ENCODE results near the gene PCDHGA10. TPM values are rescaled to one million over a fixed set of nuclear protein-coding genes. Genes with fewer than 3 reads are reported as not detected.

PCDHGA10 gene
- total RNA-seq, 2 donors from 2014 or later = 6.7 to 11.1 TPM

DNA sequence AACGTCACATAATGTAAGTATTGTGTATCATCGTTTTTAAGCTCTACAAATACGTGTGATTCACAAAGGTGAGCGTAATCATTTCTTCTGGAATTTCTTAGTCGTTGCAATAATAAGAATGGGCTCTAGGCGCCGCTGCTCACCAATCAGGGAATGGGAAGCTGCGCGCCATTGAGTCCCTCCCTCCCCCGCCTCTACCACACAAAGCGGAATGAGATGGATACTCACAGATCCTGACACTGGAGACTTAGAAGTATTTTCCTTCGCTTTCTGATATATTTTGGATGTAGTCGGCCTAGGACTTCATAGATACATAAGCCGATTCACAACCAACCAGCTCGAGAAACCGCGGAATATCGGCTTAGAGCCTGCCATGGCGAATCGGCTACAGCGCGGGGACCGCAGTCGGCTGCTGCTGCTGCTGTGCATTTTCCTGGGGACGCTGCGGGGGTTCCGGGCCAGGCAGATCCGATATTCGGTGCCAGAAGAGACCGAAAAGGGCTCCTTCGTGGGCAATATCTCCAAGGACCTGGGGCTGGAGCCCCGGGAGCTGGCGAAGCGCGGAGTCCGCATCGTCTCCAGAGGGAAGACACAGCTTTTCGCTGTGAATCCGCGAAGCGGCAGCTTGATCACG is 8.2 kb downstream of the PCDHGA10 start, which contains the start of gene PCDHGA11:
Gene PCDHGA11 (plus strand): TSS at position 197 of the 634 bp plus-strand sequence. CDS start 177 bp downstream, at position 374.
- intact Hi-C loops (cut with DNase I) = no loop called here
- Histone ChIP-seq H3K27ac (no peak within 1 kb of the TSS), H3K36me3 (no peaks in the 10 kb centered on the region), H3K4me3 (no peak within 1 kb of the TSS), H3K27me3 (replicated peaks; ENCODE audit: insufficient read depth) (no peaks in the 10 kb centered on the region), H3K4me1 (replicated peaks) (no peaks in the 10 kb centered on the region), H3K9me3 (no peaks in the 10 kb centered on the region)
- 10% methylated on average over 42 of the region's 42 CpGs for WGBS
- TF ChIP-seq CTCF (IDR thresholded peaks at IDR 0.05) (peak in 3 of 4 experiments; percentile 25 to 49 (median 43)), POLR2A (IDR thresholded peaks at IDR 0.05) (no peak)
- no peak for DNase-seq (ENCODE audit: low spot score)

GRCh38 chr5:141421489-141421855 is 8.7 kb downstream of the PCDHGA10 start:
- no peaks in the 10 kb centered on the region for H3K9me3 ChIP-seq
- no peak overlapping the region for H3K27ac ChIP-seq
- H3K4me1 ChIP-seq (replicated peaks) = no peaks in the 10 kb centered on the region
- H3K36me3 ChIP-seq = no peaks in the 10 kb centered on the region
- intact Hi-C loops (cut with DNase I) = no loop called here
- no peaks in the 10 kb centered on the region for H3K27me3 ChIP-seq (replicated peaks; ENCODE audit: insufficient read depth)
- WGBS = 12% methylated on average over 13 of the region's 13 CpGs
- TF ChIP-seq POLR2A (IDR thresholded peaks at IDR 0.05) (no peak), POLR2AphosphoS5 (IDR thresholded peaks at IDR 0.05) (no peak), CTCF (IDR thresholded peaks at IDR 0.05) (no peak)
- no peak for DNase-seq (ENCODE audit: low spot score)
- no peak overlapping the region for H3K4me3 ChIP-seq

DNA sequence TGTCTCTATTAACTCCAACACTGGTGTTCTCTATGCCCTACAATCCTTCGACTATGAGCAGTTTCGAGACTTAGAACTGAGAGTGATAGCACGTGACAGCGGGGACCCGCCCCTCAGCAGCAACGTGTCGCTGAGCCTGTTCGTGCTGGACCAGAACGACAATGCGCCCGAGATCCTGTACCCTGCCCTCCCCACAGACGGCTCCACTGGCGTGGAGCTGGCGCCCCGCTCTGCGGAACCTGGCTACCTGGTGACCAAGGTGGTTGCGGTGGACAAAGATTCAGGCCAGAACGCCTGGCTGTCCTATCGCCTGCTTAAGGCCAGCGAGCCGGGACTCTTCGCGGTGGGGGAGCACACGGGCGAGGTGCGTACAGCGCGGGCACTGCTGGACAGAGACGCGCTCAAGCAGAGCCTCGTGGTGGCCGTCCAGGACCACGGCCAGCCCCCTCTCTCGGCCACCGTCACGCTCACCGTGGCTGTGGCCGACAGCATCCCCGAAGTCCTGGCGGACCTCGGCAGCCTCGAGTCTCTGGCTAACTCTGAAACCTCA is 10.0 kb downstream of the PCDHGA10 start:
- WGBS = 21% methylated on average over 42 of the region's 42 CpGs
- H3K9me3 ChIP-seq = peaks cover 5% of the 10 kb centered on the region
- TF ChIP-seq POLR2AphosphoS5 (IDR thresholded peaks at IDR 0.05) (no peak), POLR2A (IDR thresholded peaks at IDR 0.05) (no peak), CTCF (IDR thresholded peaks at IDR 0.05) (no peak)

GRCh38 chr5:141427783-141428426 is 15.1 kb downstream of the PCDHGA10 start:
- DNase-seq (ENCODE audit: low spot score) = no peak
- no peaks in the 10 kb centered on the region for H3K36me3 ChIP-seq
- TF ChIP-seq POLR2A (IDR thresholded peaks at IDR 0.05) (no peak), CTCF (IDR thresholded peaks at IDR 0.05) (no peak), POLR2AphosphoS5 (IDR thresholded peaks at IDR 0.05) (no peak)
- H3K27ac ChIP-seq = no peak overlapping the region
- 34% methylated on average over 34 of the region's 53 CpGs for WGBS
- no peaks in the 10 kb centered on the region for H3K27me3 ChIP-seq (replicated peaks; ENCODE audit: insufficient read depth)
- peaks cover 9% of the 10 kb centered on the region for H3K9me3 ChIP-seq
- H3K4me3 ChIP-seq = no peak overlapping the region
- intact Hi-C loops (cut with DNase I) = no loop called here
- H3K4me1 ChIP-seq (replicated peaks) = no peaks in the 10 kb centered on the region

More for the DNA sequence above, 10.0 kb downstream of the PCDHGA10 start:
- H3K4me1 ChIP-seq (replicated peaks) = no peaks in the 10 kb centered on the region
- intact Hi-C loops (cut with DNase I) = no loop called here
- H3K4me3 ChIP-seq = no peak overlapping the region
- DNase-seq (ENCODE audit: low spot score) = no peak
- no peaks in the 10 kb centered on the region for H3K27me3 ChIP-seq (replicated peaks; ENCODE audit: insufficient read depth)
- H3K27ac ChIP-seq = no peak overlapping the region
- H3K36me3 ChIP-seq = no peaks in the 10 kb centered on the region
